ENCODE results near the gene CCBE1.

CCBE1 gene

GRCh38 chr18:59467497-59467896 lies 229.7 kb downstream of the CCBE1 start:
- H3K4me3 ChIP-seq (replicated peaks; ENCODE audit: insufficient read depth, low read length): no peak overlapping the region
- no peak for TF ChIP-seq POLR2AphosphoS5 (IDR thresholded peaks at IDR 0.05; ENCODE audit: low read depth)
- TF ChIP-seq SPI1 (IDR thresholded peaks at IDR 0.05; ENCODE audit: borderline replicate concordance, low read depth): no peak
- TF ChIP-seq REST (IDR thresholded peaks at IDR 0.05; ENCODE audit: insufficient replicate concordance, low read depth): no peak
- TF ChIP-seq CTCF (IDR thresholded peaks at IDR 0.05; ENCODE audit: insufficient read depth, low read length): no peak
- no peak for TF ChIP-seq GABPA (IDR thresholded peaks at IDR 0.05; ENCODE audit: low read depth)
- DNase-seq (ENCODE audit: low read depth in 1 of 2, low spot score in 1 of 2): no peak
- peaks cover 4% of the 10 kb centered on the region for H3K27me3 ChIP-seq (ENCODE audit: insufficient read depth, poor library complexity, severe bottlenecking)
- H3K27ac ChIP-seq (replicated peaks): no peak overlapping the region

- no peak for DNase-seq (ENCODE audit: low read depth in 1 of 2, low spot score in 1 of 2)
Observed at GRCh38 chr18:59466980-59467379, 230.2 kb downstream of the CCBE1 start.

GRCh38 chr18:59464486-59464885 lies 232.7 kb downstream of the CCBE1 start:
- H3K27ac ChIP-seq (replicated peaks): no peak overlapping the region
- no peak for DNase-seq (ENCODE audit: low read depth in 1 of 2, low spot score in 1 of 2)
- H3K4me3 ChIP-seq (replicated peaks; ENCODE audit: insufficient read depth, low read length): no peak overlapping the region
- no peak for TF ChIP-seq REST (IDR thresholded peaks at IDR 0.05; ENCODE audit: insufficient replicate concordance, low read depth)
- TF ChIP-seq CTCF (IDR thresholded peaks at IDR 0.05; ENCODE audit: insufficient read depth, low read length): no peak
- TF ChIP-seq SPI1 (IDR thresholded peaks at IDR 0.05; ENCODE audit: borderline replicate concordance, low read depth): no peak
- H3K27me3 ChIP-seq (ENCODE audit: insufficient read depth, poor library complexity, severe bottlenecking): no peaks in the 10 kb centered on the region

More at GRCh38 chr18:59466980-59467379, 230.2 kb downstream of the CCBE1 start:
- TF ChIP-seq CTCF (IDR thresholded peaks at IDR 0.05; ENCODE audit: insufficient read depth, low read length): no peak
- no peak for TF ChIP-seq POLR2AphosphoS5 (IDR thresholded peaks at IDR 0.05; ENCODE audit: low read depth)
- no peak for TF ChIP-seq SPI1 (IDR thresholded peaks at IDR 0.05; ENCODE audit: borderline replicate concordance, low read depth)
- no peak for TF ChIP-seq GABPA (IDR thresholded peaks at IDR 0.05; ENCODE audit: low read depth)
- TF ChIP-seq REST (IDR thresholded peaks at IDR 0.05; ENCODE audit: insufficient replicate concordance, low read depth): no peak
- H3K4me3 ChIP-seq (replicated peaks; ENCODE audit: insufficient read depth, low read length): no peak overlapping the region
- H3K27ac ChIP-seq (replicated peaks): no peak overlapping the region
- H3K27me3 ChIP-seq (ENCODE audit: insufficient read depth, poor library complexity, severe bottlenecking): no peaks in the 10 kb centered on the region

All from HL-60 (cell line).